RWPE2 (cell line): Measurements from ENCODE around the gene TRIM9.

Experiments
- ATAC-seq: fragments of 200-7000 bp; cut with Tn5 transposase; 3 replicates; pipeline ENCODE4 v1.9.1; 2021; ENCODE audit warnings: low read depth
- DNase-seq: peaks from one replicate; pipeline ENCODE4 v3.0.0-alpha.2; 2020; ENCODE audit warnings: low spot score
- H3K27ac ChIP-seq: fragments of 450-650 bp; 2 replicates; pipeline ENCODE4 v1.5.1; 2017; ENCODE audit warnings: mild to moderate bottlenecking; ENCODE audit not compliant: poor library complexity, severe bottlenecking
- H3K27me3 ChIP-seq: fragments of 250-450 bp; sonication (Bioruptor Pico); 2 replicates; pipeline ENCODE4 v1.5.1; 2021; ENCODE audit warnings: mild to moderate bottlenecking, moderate library complexity; ENCODE audit not compliant: insufficient read depth, poor library complexity, severe bottlenecking
- H3K36me3 ChIP-seq: fragments of 250-450 bp; sonication (Bioruptor Pico); 2 replicates; pipeline ENCODE4 v1.5.1; 2020; ENCODE audit warnings: low read depth, mild to moderate bottlenecking, moderate library complexity
- H3K4me1 ChIP-seq: fragments of 250-450 bp; sonication (Bioruptor Pico); 2 replicates; pipeline ENCODE4 v1.5.1; 2021; ENCODE audit warnings: mild to moderate bottlenecking, moderate library complexity; ENCODE audit not compliant: insufficient read depth, poor library complexity, severe bottlenecking
- H3K4me3 ChIP-seq: fragments of 250-450 bp; sonication (Bioruptor Pico); 2 replicates; pipeline ENCODE4 v1.5.1; 2021; ENCODE audit warnings: mild to moderate bottlenecking, moderate library complexity; ENCODE audit not compliant: severe bottlenecking
- H3K9me3 ChIP-seq: fragments of 250-450 bp; sonication (Bioruptor Pico); 2 replicates; pipeline ENCODE4 v1.5.1; 2021; ENCODE audit warnings: mild to moderate bottlenecking, moderate library complexity; ENCODE audit not compliant: severe bottlenecking
- TF ChIP-seq, protein P1 (sequence below): fragments of 450-650 bp; IDR thresholded peaks from one replicate; pipeline ENCODE4 v1.5.1; 2017; ENCODE audit warnings: mild to moderate bottlenecking, moderate library complexity; ENCODE audit not compliant: poor library complexity, severe bottlenecking

Gene TRIM9

DNA sequence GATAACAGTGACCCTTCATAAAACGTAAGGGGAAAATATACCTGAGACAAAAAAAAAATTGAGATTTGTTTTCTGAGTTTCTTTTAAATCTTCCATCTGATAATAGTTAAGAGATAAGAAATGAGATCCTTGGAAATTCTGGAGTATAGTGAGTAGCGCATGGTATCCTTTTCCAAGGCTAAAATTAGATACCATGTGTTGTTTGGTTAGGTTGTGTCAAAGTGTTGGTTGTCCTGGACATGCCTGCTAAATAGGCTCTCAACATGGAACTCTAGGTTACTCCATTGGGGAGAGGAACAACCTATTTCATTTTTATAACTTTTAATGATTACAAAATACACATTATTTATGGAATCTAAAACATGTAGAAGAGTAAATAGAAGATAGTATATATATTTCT lies 165.4 kb downstream of the TRIM9 start:
- Histone ChIP-seq H3K27me3 (no peaks in the 10 kb centered on the region), H3K36me3 (peaks cover 91% of the 10 kb centered on the region), H3K27ac (no peak overlapping the region), H3K9me3 (no peaks in the 10 kb centered on the region), H3K4me1 (no peaks in the 10 kb centered on the region), H3K4me3 (no peak overlapping the region)
- ATAC-seq (no peak), DNase-seq (no peak)
- TF ChIP-seq, protein P1, sequence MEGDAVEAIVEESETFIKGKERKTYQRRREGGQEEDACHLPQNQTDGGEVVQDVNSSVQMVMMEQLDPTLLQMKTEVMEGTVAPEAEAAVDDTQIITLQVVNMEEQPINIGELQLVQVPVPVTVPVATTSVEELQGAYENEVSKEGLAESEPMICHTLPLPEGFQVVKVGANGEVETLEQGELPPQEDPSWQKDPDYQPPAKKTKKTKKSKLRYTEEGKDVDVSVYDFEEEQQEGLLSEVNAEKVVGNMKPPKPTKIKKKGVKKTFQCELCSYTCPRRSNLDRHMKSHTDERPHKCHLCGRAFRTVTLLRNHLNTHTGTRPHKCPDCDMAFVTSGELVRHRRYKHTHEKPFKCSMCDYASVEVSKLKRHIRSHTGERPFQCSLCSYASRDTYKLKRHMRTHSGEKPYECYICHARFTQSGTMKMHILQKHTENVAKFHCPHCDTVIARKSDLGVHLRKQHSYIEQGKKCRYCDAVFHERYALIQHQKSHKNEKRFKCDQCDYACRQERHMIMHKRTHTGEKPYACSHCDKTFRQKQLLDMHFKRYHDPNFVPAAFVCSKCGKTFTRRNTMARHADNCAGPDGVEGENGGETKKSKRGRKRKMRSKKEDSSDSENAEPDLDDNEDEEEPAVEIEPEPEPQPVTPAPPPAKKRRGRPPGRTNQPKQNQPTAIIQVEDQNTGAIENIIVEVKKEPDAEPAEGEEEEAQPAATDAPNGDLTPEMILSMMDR, result no peak

DNA sequence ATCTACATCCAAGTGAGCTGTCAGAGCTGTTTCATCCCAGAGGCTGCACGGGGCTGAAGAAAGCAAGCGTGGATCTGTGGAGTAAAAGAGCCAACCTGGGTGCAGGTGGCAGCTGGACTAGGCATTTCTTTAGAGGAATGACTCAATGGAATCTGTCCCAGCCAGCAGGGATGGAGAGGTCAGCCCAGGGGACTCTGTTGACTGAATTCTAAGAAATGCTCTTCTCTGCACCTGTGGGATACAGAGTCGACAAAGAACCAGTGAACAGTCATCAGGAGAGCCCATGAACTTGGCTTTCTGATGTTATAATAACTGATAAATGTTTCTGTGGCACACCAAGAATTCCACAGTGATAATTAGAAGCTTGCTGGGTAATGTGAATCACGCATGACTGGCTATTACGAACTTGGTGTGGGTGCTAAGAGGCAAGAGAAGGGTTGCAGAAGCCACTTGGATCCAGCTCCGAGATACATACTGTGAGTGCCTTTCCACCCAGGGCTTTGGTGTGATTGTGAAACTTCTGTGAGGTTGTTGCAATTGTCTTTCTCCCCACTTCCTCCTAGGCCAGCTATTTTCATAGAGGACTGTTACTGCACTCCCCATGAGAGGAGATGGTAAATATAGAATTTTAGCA lies 166.8 kb downstream of the TRIM9 start:
- H3K36me3 ChIP-seq, result peaks cover 91% of the 10 kb centered on the region
- no peaks in the 10 kb centered on the region for H3K27me3 ChIP-seq
- no peak overlapping the region for H3K27ac ChIP-seq
- no peaks in the 10 kb centered on the region for H3K4me1 ChIP-seq
- H3K9me3 ChIP-seq, result no peaks in the 10 kb centered on the region
- DNase-seq (no peak), ATAC-seq (no peak)
- TF ChIP-seq, protein P1, result no peak
- H3K4me3 ChIP-seq, result no peak overlapping the region

DNA sequence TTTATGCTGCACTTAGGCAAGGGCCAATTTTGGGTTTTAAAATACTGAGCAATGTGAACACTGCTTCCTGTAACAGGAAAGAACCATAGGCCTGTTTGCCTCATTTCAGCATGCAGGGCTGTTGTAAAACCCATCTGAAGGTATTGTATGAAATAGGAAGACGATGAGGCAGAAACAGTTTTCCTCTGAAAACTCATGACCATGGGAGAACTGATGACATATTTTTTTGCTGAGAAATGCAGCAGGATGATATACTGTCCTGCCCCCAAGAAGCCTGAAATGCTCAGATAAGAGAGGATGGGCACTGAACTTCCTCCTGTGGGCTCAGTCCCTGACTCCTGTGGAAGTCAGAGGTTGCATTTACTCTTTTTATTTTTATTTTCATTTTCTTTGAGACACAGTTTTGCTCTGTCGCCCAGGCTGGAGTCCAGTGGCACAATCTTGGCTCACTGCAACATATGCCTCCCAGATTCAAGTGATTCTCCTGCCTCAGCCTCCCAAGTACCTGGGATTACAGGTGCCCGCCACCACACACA lies 168.0 kb downstream of the TRIM9 start:
- H3K27me3 ChIP-seq, result no peaks in the 10 kb centered on the region
- no peaks in the 10 kb centered on the region for H3K4me1 ChIP-seq
- peaks cover 91% of the 10 kb centered on the region for H3K36me3 ChIP-seq
- H3K9me3 ChIP-seq, result no peaks in the 10 kb centered on the region
- no peak overlapping the region for H3K27ac ChIP-seq
- DNase-seq, result no peak
- ATAC-seq, result no peak
- TF ChIP-seq, protein P1, result no peak
- H3K4me3 ChIP-seq, result no peak overlapping the region
